Neural cell (in vitro differentiated cells): ENCODE results near the gene IRF1. TPM values are rescaled to one million over a fixed set of nuclear protein-coding genes. Genes with fewer than 3 reads are reported as not detected.

Experiments used
- H2AFZ ChIP-seq: fragments of 200-600, 300-800 bp; sonication (generic), shearing (Covaris generic); 2 replicates; pipeline ENCODE4 v1.6.0; 2014; ENCODE audit warnings: low read depth, mild to moderate bottlenecking, antibody characterized with exemption, low read length, moderate library complexity
- H3F3A ChIP-seq: fragments of 200-600 bp; shearing (Covaris generic); 2 replicates; pipeline ENCODE4 v1.6.1; 2016; ENCODE audit warnings: mild to moderate bottlenecking, moderate library complexity, mixed read lengths, antibody characterized with exemption, low read length; ENCODE audit not compliant: insufficient read depth, poor library complexity, severe bottlenecking
- H3K27ac ChIP-seq: fragments of 200-600, 300-800 bp; sonication (generic), shearing (Covaris generic); 2 replicates; pipeline ENCODE4 v1.5.1; 2014; ENCODE audit warnings: mild to moderate bottlenecking, low read length, moderate library complexity
- H3K27me3 ChIP-seq: fragments of 300-800, 200-600 bp; sonication (generic), shearing (Covaris generic); 2 replicates; pipeline ENCODE4 v1.6.0; 2014; ENCODE audit warnings: mild to moderate bottlenecking, low read depth, low read length, moderate library complexity; ENCODE audit not compliant: insufficient read depth
- H3K36me3 ChIP-seq: fragments of 300-800, 200-600 bp; sonication (generic), shearing (Covaris generic); 2 replicates; pipeline ENCODE4 v1.5.1; 2014; ENCODE audit warnings: mild to moderate bottlenecking, antibody characterized with exemption, low read length, moderate library complexity; ENCODE audit not compliant: insufficient read depth
- H3K4me2 ChIP-seq: fragments of 300-800, 200-600 bp; sonication (generic), shearing (Covaris generic); 2 replicates; pipeline ENCODE4 v1.6.0; 2014; ENCODE audit warnings: mild to moderate bottlenecking, low read length
- H3K4me3 ChIP-seq: fragments of 300-800, 200-600 bp; sonication (generic), shearing (Covaris generic); 2 replicates; pipeline ENCODE4 v1.5.1; 2014; ENCODE audit warnings: mild to moderate bottlenecking, low read length, moderate library complexity
- H3K79me2 ChIP-seq: fragments of 200-600 bp; shearing (Covaris generic); replicated peaks from 2 replicates; pipeline ENCODE4 v1.6.0; 2014; ENCODE audit warnings: mild to moderate bottlenecking, low read length, moderate library complexity; ENCODE audit not compliant: insufficient read depth
- H3K9ac ChIP-seq: fragments of 300-800, 200-600 bp; sonication (generic), shearing (Covaris generic); 2 replicates; pipeline ENCODE4 v1.6.1; 2016; ENCODE audit warnings: mild to moderate bottlenecking, low read length, mixed read lengths
- H3K9me2 ChIP-seq: fragments of 200-600 bp; shearing (Covaris generic); 2 replicates; pipeline ENCODE4 v1.6.1; 2016; ENCODE audit warnings: mild to moderate bottlenecking, low read length, mixed read lengths; ENCODE audit not compliant: insufficient read depth
- H3K9me3 ChIP-seq: fragments of 200-600, 300-800 bp; sonication (generic), shearing (Covaris generic); 2 replicates; pipeline ENCODE4 v1.6.1; 2016; ENCODE audit warnings: mild to moderate bottlenecking, mixed run types, low read length, moderate library complexity, mixed read lengths
- H4K20me1 ChIP-seq: fragments of 200-600 bp; shearing (Covaris generic); 2 replicates; pipeline ENCODE4 v1.6.1; 2016; ENCODE audit warnings: mild to moderate bottlenecking, mixed run types; ENCODE audit not compliant: insufficient read depth
- EP300 ChIP-seq: fragments of 450-650 bp; conservative IDR thresholded peaks from 2 replicates; pipeline ENCODE4 v1.6.1; 2014; ENCODE audit warnings: antibody characterized with exemption, mild to moderate bottlenecking, moderate library complexity; ENCODE audit not compliant: poor library complexity, severe bottlenecking
- EZH2 ChIP-seq: fragments of 200-600, 300-800 bp; shearing (Covaris generic), sonication (generic); IDR thresholded peaks from 2 replicates; pipeline ENCODE4 v1.6.1; 2014; ENCODE audit warnings: antibody characterized with exemption, low read length, borderline replicate concordance, mild to moderate bottlenecking; ENCODE audit not compliant: insufficient read depth, poor library complexity, severe bottlenecking
- MXI1 ChIP-seq: fragments of 450-650 bp; conservative IDR thresholded peaks from 2 replicates; pipeline ENCODE4 v1.6.1; 2014; ENCODE audit warnings: antibody characterized with exemption, mild to moderate bottlenecking; ENCODE audit not compliant: poor library complexity, severe bottlenecking
- SMC3 ChIP-seq: fragments of 450-650 bp; conservative IDR thresholded peaks from 2 replicates; pipeline ENCODE4 v1.6.1; 2014; ENCODE audit warnings: antibody characterized with exemption, mild to moderate bottlenecking, moderate library complexity; ENCODE audit not compliant: poor library complexity
- TAF1 ChIP-seq: IDR thresholded peaks from 2 replicates; pipeline ENCODE4 v1.6.1; 2012; ENCODE audit warnings: low read depth
- polyA plus RNA-seq: library from polyadenylated mRNA; depleted of rRNA; stranded (reverse); fragments of >200 nt; gene quantifications from 2 replicates; pipeline ENCODE4 v1.2.3, GENCODE V29; 2014
- TF ChIP-seq, protein P1 (sequence below): fragments of 450-650 bp; IDR thresholded peaks from 2 replicates; pipeline ENCODE4 v1.5.1; 2014; ENCODE audit warnings: antibody characterized with exemption, mild to moderate bottlenecking, moderate library complexity; ENCODE audit not compliant: poor library complexity, severe bottlenecking
- TF ChIP-seq, protein P2 (sequence below): IDR thresholded peaks from 2 replicates; pipeline ENCODE4 v1.6.1; 2012; ENCODE audit warnings: borderline replicate concordance

IRF1 gene
- polyA plus RNA-seq, 1 donor from 2014 or later: 0.67 TPM

GRCh38 chr5:132461569-132462070 is 29.0 kb downstream of the IRF1 start:
- Histone ChIP-seq H3K4me3 (no peak overlapping the region), H3K36me3 (no peaks in the 10 kb centered on the region), H3K9ac (no peak overlapping the region), H3K27ac (no peak overlapping the region), H3K27me3 (no peaks in the 10 kb centered on the region), H3K9me3 (no peaks in the 10 kb centered on the region), H3K4me2 (no peak overlapping the region), H2AFZ (no peak overlapping the region), H3F3A (no peaks in the 10 kb centered on the region), H3K9me2 (no peaks in the 10 kb centered on the region), H3K79me2 (no peaks in the 10 kb centered on the region), H4K20me1 (no peaks in the 10 kb centered on the region)
- TF ChIP-seq, protein P1, sequence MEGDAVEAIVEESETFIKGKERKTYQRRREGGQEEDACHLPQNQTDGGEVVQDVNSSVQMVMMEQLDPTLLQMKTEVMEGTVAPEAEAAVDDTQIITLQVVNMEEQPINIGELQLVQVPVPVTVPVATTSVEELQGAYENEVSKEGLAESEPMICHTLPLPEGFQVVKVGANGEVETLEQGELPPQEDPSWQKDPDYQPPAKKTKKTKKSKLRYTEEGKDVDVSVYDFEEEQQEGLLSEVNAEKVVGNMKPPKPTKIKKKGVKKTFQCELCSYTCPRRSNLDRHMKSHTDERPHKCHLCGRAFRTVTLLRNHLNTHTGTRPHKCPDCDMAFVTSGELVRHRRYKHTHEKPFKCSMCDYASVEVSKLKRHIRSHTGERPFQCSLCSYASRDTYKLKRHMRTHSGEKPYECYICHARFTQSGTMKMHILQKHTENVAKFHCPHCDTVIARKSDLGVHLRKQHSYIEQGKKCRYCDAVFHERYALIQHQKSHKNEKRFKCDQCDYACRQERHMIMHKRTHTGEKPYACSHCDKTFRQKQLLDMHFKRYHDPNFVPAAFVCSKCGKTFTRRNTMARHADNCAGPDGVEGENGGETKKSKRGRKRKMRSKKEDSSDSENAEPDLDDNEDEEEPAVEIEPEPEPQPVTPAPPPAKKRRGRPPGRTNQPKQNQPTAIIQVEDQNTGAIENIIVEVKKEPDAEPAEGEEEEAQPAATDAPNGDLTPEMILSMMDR: no peak
- TF ChIP-seq EZH2: no peak
- TF ChIP-seq, protein P2, sequence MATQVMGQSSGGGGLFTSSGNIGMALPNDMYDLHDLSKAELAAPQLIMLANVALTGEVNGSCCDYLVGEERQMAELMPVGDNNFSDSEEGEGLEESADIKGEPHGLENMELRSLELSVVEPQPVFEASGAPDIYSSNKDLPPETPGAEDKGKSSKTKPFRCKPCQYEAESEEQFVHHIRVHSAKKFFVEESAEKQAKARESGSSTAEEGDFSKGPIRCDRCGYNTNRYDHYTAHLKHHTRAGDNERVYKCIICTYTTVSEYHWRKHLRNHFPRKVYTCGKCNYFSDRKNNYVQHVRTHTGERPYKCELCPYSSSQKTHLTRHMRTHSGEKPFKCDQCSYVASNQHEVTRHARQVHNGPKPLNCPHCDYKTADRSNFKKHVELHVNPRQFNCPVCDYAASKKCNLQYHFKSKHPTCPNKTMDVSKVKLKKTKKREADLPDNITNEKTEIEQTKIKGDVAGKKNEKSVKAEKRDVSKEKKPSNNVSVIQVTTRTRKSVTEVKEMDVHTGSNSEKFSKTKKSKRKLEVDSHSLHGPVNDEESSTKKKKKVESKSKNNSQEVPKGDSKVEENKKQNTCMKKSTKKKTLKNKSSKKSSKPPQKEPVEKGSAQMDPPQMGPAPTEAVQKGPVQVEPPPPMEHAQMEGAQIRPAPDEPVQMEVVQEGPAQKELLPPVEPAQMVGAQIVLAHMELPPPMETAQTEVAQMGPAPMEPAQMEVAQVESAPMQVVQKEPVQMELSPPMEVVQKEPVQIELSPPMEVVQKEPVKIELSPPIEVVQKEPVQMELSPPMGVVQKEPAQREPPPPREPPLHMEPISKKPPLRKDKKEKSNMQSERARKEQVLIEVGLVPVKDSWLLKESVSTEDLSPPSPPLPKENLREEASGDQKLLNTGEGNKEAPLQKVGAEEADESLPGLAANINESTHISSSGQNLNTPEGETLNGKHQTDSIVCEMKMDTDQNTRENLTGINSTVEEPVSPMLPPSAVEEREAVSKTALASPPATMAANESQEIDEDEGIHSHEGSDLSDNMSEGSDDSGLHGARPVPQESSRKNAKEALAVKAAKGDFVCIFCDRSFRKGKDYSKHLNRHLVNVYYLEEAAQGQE: no peak
- no peak for TF ChIP-seq SMC3

GRCh38 chr5:132460846-132461568 is 29.6 kb downstream of the IRF1 start:
- no peak overlapping the region for H3K4me3 ChIP-seq
- no peaks in the 10 kb centered on the region for H3K36me3 ChIP-seq
- no peak overlapping the region for H3K27ac ChIP-seq
- no peaks in the 10 kb centered on the region for H3K79me2 ChIP-seq
- no peaks in the 10 kb centered on the region for H3K9me2 ChIP-seq
- no peaks in the 10 kb centered on the region for H3F3A ChIP-seq
- H3K27me3 ChIP-seq: no peaks in the 10 kb centered on the region
- H4K20me1 ChIP-seq: no peaks in the 10 kb centered on the region
- H3K9ac ChIP-seq: no peak overlapping the region
- no peak overlapping the region for H3K4me2 ChIP-seq
- TF ChIP-seq EZH2: no peak
- no peak for TF ChIP-seq TAF1
- TF ChIP-seq EP300: no peak
- no peak for TF ChIP-seq MXI1
- TF ChIP-seq, protein P2: no peak
- TF ChIP-seq SMC3: no peak
- H3K9me3 ChIP-seq: no peaks in the 10 kb centered on the region
- no peak overlapping the region for H2AFZ ChIP-seq
